Measurements from ENCODE around the gene ZFAND2B.
A peak's percentile ranks its signal among the peaks of the same experiment; 100 is the strongest.

Gene ZFAND2B

GRCh38 chr2:219207134-219207883, 727 bp downstream of the ZFAND2B start:
- DNase-seq: no peak

GRCh38 chr2:219207884-219208740, 1.5 kb downstream of the ZFAND2B start:
- no peak for DNase-seq

- DNase-seq: no peak
These were observed 2.9 kb downstream of the ZFAND2B start for GRCh38 chr2:219209236-219210195.

- DNase-seq: no peak
These were observed 3.8 kb downstream of the ZFAND2B start for GRCh38 chr2:219210196-219210885.

- DNase-seq: no peak
These were observed 4.3 kb downstream of the ZFAND2B start for GRCh38 chr2:219210886-219211362.

GRCh38 chr2:219213026-219213415, 6.4 kb downstream of the ZFAND2B start:
- DNase-seq: no peak

- no peak for DNase-seq
These were observed 7.0 kb downstream of the ZFAND2B start for GRCh38 chr2:219213486-219214071.

GRCh38 chr2:219214141-219214540, 7.6 kb downstream of the ZFAND2B start:
- DNase-seq: no peak

GRCh38 chr2:219214786-219215185, 8.2 kb downstream of the ZFAND2B start:
- no peak for DNase-seq

GRCh38 chr2:219215871-219216534, 9.4 kb downstream of the ZFAND2B start:
- no peak for DNase-seq

- DNase-seq: no peak
These were observed 9.9 kb downstream of the ZFAND2B start for GRCh38 chr2:219216535-219216915.

GRCh38 chr2:219218217-219218731, 11.7 kb downstream of the ZFAND2B start:
- DNase-seq: peak; percentile 52 to 66

- peak; percentile 86 to 89 for DNase-seq
These were observed 12.4 kb downstream of the ZFAND2B start, which contains the start of gene ABCB6 for GRCh38 chr2:219218732-219219701. Gene ABCB6, minus strand, starts transcription at chr2:219218958. Its CDS starts 285 bp downstream, at chr2:219218673.

GRCh38 chr2:219219784-219220532, 13.4 kb downstream of the ZFAND2B start:
- no peak for DNase-seq

GRCh38 chr2:219220652-219221402, 14.2 kb downstream of the ZFAND2B start:
- no peak for DNase-seq

- no peak for DNase-seq
These were observed 15.5 kb downstream of the ZFAND2B start for GRCh38 chr2:219221957-219222518.

- no peak for DNase-seq
These were observed 17.4 kb downstream of the ZFAND2B start for GRCh38 chr2:219223831-219224610.

Data from SW 1271 (cell line).